ENCODE results near the gene ZNF45. TPM values are rescaled to one million over a fixed set of nuclear protein-coding genes. Genes with fewer than 3 reads are reported as not detected.

Gene ZNF45
- polyA plus RNA-seq (2011; rRNA removed) (19.9 and 20.9 TPM in 2 replicates), polyA plus RNA-seq (2017; fragmentation: RNase III; extraction: RNeasy Plus Mini Kit Qiagen cat#74134 plus additional on column Dnase treatment) (13.3 to 15.1 TPM (median 14.8 TPM) in 3 replicates), polyA minus RNA-seq (2011; rRNA and poly(A)+ RNA removed) (20.5 and 23.9 TPM in 2 replicates)
- polyA plus RNA-seq (2012; cell fraction: cytosol; rRNA removed) = 4.7 and 6.2 TPM in 2 replicates
- polyA plus RNA-seq (2012; cell fraction: nucleus; rRNA removed) = 4.1 and 6.7 TPM in 2 replicates

DNA sequence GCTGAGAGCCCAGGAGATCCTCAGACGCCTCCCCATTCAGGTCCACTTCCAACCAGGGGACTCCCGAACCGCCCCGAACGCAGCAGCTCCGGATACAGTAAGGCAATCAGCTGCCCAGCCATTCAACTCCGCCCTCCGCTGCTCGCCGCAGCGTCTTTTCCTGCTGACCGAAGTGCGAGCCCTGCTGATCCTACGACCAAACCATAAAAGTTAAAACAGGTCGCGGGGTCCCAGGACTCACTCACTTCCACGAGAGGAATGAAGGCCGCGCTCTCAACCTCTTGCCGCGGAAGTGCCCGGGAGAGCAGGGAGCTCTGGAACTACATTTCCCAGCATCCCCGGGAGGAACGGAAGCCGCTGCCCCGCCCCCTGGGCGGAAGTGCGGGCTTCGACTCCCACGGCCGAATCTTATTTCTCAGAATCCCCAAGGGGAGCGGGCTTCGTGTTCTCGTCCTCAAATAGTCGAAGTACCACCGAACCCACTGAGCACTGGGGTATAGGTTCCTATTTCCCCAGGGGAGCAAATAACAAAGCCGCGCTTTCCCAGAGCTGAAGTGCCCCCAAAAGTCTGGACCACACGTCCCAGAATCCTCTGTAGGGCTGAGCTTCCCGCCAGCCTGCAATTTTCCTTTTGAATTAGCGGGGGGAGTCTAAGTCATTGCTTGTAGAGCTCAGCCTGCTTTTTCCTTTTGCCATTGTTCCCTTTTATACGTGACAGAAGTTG, at the start of gene ZNF45:
Gene ZNF45 (minus strand): TSS at position 298 of the 724 bp plus-strand sequence. CDS start 13,097 bp downstream, outside the sequence.
- CTCF ChIA-PET = interaction anchor here (0.6 to 1.8 kb wide), 9 partner anchors 11 to 1811 kb away, joined by 3 to 11 read pairs (median 3); partner anchors contain the start of gene ZNF221
- POLR2A ChIA-PET = interaction anchor here (0.7 to 2.0 kb wide), 10 partner anchors 13 to 272 kb away, joined by 3 to 21 read pairs (median 4); partner anchors contain the start of genes SMG9, ZNF155, ZNF221 and ZNF226
- H3K4me2 ChIP-seq = peak within 1 kb of the TSS; percentile 77
- peak within 1 kb of the TSS; percentile 66 for H3K4me3 ChIP-seq
- 1% methylated on average over 38 of the region's 42 CpGs for WGBS (ENCODE audit: missing lambda C conversion rate)
- H3K9me3 ChIP-seq = peaks cover 59% of the 10 kb centered on the region
- DNase-seq (ENCODE audit: low read depth in 1 of 2, low spot score in 1 of 2) (peak; percentile 93 to 97), FAIRE-seq (peak; percentile 61), ATAC-seq (peak; percentile 99 to 100)
- peak within 1 kb of the TSS; percentile 81 to 89 for H3K27ac ChIP-seq
- H3K4me1 ChIP-seq = no peaks in the 10 kb centered on the region
- no peak for TF ChIP-seq NPAS2 (CRISPR knock-in tag; IDR thresholded peaks at IDR 0.05; ENCODE audit: borderline replicate concordance)
- TF ChIP-seq TP53 (CRISPR knock-in tag; IDR thresholded peaks at IDR 0.05) = peak; percentile 35; the same call in 1 of the 2 replicates
- TF ChIP-seq POLR2A (IDR thresholded peaks at IDR 0.05; ENCODE audit: low read length) = peak; percentile 56
- TF ChIP-seq E2F6 (IDR thresholded peaks at IDR 0.05; ENCODE audit: borderline replicate concordance, low read depth) = peak; percentile 90
- TF ChIP-seq CHD4 (IDR thresholded peaks at IDR 0.05; ENCODE audit: borderline replicate concordance) = no peak
- TF ChIP-seq RFX5 (IDR thresholded peaks at IDR 0.05) = no peak
- TF ChIP-seq BCL3 (IDR thresholded peaks at IDR 0.05) = peak; percentile 76; the same call in 2 of the 3 replicates
- no peak; the same call in 1 of the 2 replicates for TF ChIP-seq PBX3 (IDR thresholded peaks at IDR 0.05)
- TF ChIP-seq, protein P1, sequence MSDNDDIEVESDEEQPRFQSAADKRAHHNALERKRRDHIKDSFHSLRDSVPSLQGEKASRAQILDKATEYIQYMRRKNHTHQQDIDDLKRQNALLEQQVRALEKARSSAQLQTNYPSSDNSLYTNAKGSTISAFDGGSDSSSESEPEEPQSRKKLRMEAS (IDR thresholded peaks at IDR 0.05) = peak; percentile 78
- peak; percentile 47; the same call in 1 of the 2 replicates for TF ChIP-seq HOXB5 (CRISPR knock-in tag; IDR thresholded peaks at IDR 0.05)
- 0 out of 2 replicates have a peak, but pooled peaks have one; percentile 1 for TF ChIP-seq USF2 (IDR thresholded peaks at IDR 0.05)
- TF ChIP-seq RARB (CRISPR knock-in tag; IDR thresholded peaks at IDR 0.05) = no peak
- TF ChIP-seq, protein P2, sequence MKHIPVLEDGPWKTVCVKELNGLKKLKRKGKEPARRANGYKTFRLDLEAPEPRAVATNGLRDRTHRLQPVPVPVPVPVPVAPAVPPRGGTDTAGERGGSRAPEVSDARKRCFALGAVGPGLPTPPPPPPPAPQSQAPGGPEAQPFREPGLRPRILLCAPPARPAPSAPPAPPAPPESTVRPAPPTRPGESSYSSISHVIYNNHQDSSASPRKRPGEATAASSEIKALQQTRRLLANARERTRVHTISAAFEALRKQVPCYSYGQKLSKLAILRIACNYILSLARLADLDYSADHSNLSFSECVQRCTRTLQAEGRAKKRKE (CRISPR knock-in tag; IDR thresholded peaks at IDR 0.05; ENCODE audit: low read depth) = peak; percentile 37; the same call in 1 of the 2 replicates
- TF ChIP-seq HOXB13 (CRISPR knock-in tag; IDR thresholded peaks at IDR 0.05; ENCODE audit: low read depth) = peak; percentile 13; the same call in 1 of the 2 replicates
- no peak for TF ChIP-seq FOSB (CRISPR knock-in tag; IDR thresholded peaks at IDR 0.05)
- no peak for TF ChIP-seq EP300 (IDR thresholded peaks at IDR 0.05)
- peak; percentile 79; the same call in 1 of the 2 replicates for TF ChIP-seq PHF8 (IDR thresholded peaks at IDR 0.05; ENCODE audit: borderline replicate concordance, low read depth)
- no peak for TF ChIP-seq BHLHE40 (IDR thresholded peaks at IDR 0.05; ENCODE audit: low read depth, low read length)
- peak; percentile 36; the same call in 1 of the 2 replicates for TF ChIP-seq GATA3 (IDR thresholded peaks at IDR 0.05; ENCODE audit: borderline replicate concordance)
- TF ChIP-seq JUN (IDR thresholded peaks at IDR 0.05) = peak; percentile 71 to 87; a peak in 4 of 5 replicates
